Fibroblast of lung (primary cell): ENCODE measurements around the gene RBMS1. TPM values are rescaled to one million over a fixed set of nuclear protein-coding genes. Genes with fewer than 3 reads are reported as not detected.

Experiments
- DNase-seq, 2 donors: peaks; one replicate each; pipeline versions ENCODE4 v3.0.0 to v3.0.0-alpha.2; 2010; ENCODE audit warnings: low read depth in 2 of 2
- H2AFZ ChIP-seq: 2 replicates; pipeline ENCODE4 v1.5.1; 2012; ENCODE audit warnings: low read length, control low read depth, inconsistent platforms
- H3K27ac ChIP-seq: 2 replicates; pipeline ENCODE4 v1.5.1; 2011; ENCODE audit warnings: low read length, control low read depth; ENCODE audit not compliant: insufficient read depth
- H3K27me3 ChIP-seq: 2 replicates; pipeline ENCODE4 v1.5.1; 2011; ENCODE audit warnings: mild to moderate bottlenecking, low read length; ENCODE audit not compliant: control insufficient read depth, insufficient read depth
- H3K36me3 ChIP-seq: 2 replicates; pipeline ENCODE4 v1.5.1; 2011; ENCODE audit warnings: low read length; ENCODE audit not compliant: control insufficient read depth, insufficient read depth
- H3K4me1 ChIP-seq: 2 replicates; pipeline ENCODE4 v1.5.1; 2011; ENCODE audit warnings: low read length; ENCODE audit not compliant: control insufficient read depth, insufficient read depth; ENCODE audit errors: extremely low read depth
- H3K4me2 ChIP-seq: 2 replicates; pipeline ENCODE4 v1.5.1; 2011; ENCODE audit warnings: low read length, control low read depth; ENCODE audit not compliant: insufficient read depth; ENCODE audit errors: extremely low read depth
- H3K4me3 ChIP-seq, 4 experiments: fragments of 200-600 bp in 1 of 4; sonication (generic) in 1 of 4; replicated peaks in 1 of 4; 2 replicates each; pipeline ENCODE4 v1.5.1; 2011 to 2016; ENCODE audit warnings: low read length in 4 of 4, low read depth in 3 of 4, mild to moderate bottlenecking in 3 of 4, control low read depth in 2 of 4, inconsistent platforms in 1 of 4, mixed read lengths in 1 of 4; ENCODE audit not compliant: insufficient read depth in 1 of 4; ENCODE audit errors: control extremely low read depth in 1 of 4
- H3K79me2 ChIP-seq: 2 replicates; pipeline ENCODE4 v1.5.1; 2012; ENCODE audit warnings: mild to moderate bottlenecking, low read length, inconsistent platforms; ENCODE audit not compliant: control insufficient read depth, insufficient read depth
- H3K9ac ChIP-seq: 2 replicates; pipeline ENCODE4 v1.5.1; 2011; ENCODE audit warnings: mild to moderate bottlenecking, low read length, control low read depth; ENCODE audit not compliant: insufficient read depth
- H3K9me3 ChIP-seq: 2 replicates; pipeline ENCODE4 v1.5.1; 2012; ENCODE audit warnings: low read depth, low read length; ENCODE audit not compliant: control insufficient read depth, insufficient read depth
- H4K20me1 ChIP-seq: 2 replicates; pipeline ENCODE4 v1.5.1; 2011; ENCODE audit warnings: low read length; ENCODE audit not compliant: control insufficient read depth, insufficient read depth; ENCODE audit errors: extremely low read depth
- CTCF ChIP-seq, 2 donors: IDR thresholded peaks in 1 of 2; conservative IDR thresholded peaks in 1 of 2; 1 replicate in 1 of 2; 2 replicates in 1 of 2; pipeline ENCODE4 v1.5.1; 2011 to 2012; ENCODE audit warnings: low read length in 2 of 2, control low read depth in 1 of 2, inconsistent platforms in 1 of 2, low read depth in 1 of 2, mild to moderate bottlenecking in 1 of 2
- EZH2 ChIP-seq: IDR thresholded peaks from 2 replicates; pipeline ENCODE4 v1.5.1; 2012; ENCODE audit warnings: low read length, control low read depth, mild to moderate bottlenecking; ENCODE audit errors: missing control alignments
- polyA plus RNA-seq, 2 donors: library from polyadenylated mRNA; depleted of rRNA in 1 of 2; stranded (reverse) in 1 of 2; unstranded in 1 of 2; fragments of >200 nt; gene quantifications; 2 replicates each; pipeline ENCODE4 v1.2.1, GENCODE V29; 2011 to 2012; ENCODE audit warnings: missing spikeins in 1 of 2
- total RNA-seq: library from RNA; depleted of rRNA; stranded (reverse); fragments of >200 nt; gene quantifications from 2 replicates; pipeline ENCODE4 v1.2.1, GENCODE V29; 2014

The RBMS1 gene
- total and polyA plus RNA-seq, 2 donors (not counting 1 experiment from before 2014, with no cell fraction given), result 77.3 to 146 TPM

- TF ChIP-seq EZH2 (no peak), CTCF (conservative IDR thresholded peaks at IDR 0.05 in 1 of 2, IDR thresholded peaks at IDR 0.05 in 1 of 2; ENCODE audit: low read depth in 1 of 2, low read length in 2 of 2) (peak; percentile 57 to 65)
- no peaks in the 10 kb centered on the region for H4K20me1 ChIP-seq
- H3K9ac ChIP-seq, result no peak overlapping the region
- peak; percentile 40 to 68 for DNase-seq
- no peak overlapping the region for H3K4me3 ChIP-seq
- H3K4me2 ChIP-seq, result no peak overlapping the region
- H3K9me3 ChIP-seq, result no peaks in the 10 kb centered on the region
- H3K79me2 ChIP-seq, result no peaks in the 10 kb centered on the region
- no peaks in the 10 kb centered on the region for H3K27me3 ChIP-seq
- no peak overlapping the region for H3K27ac ChIP-seq
- H3K36me3 ChIP-seq, result peaks cover 1% of the 10 kb centered on the region
- H3K4me1 ChIP-seq, result peaks cover 3% of the 10 kb centered on the region
- no peak overlapping the region for H2AFZ ChIP-seq
Measured at GRCh38 chr2:160278879-160279177, 214.8 kb downstream of the RBMS1 start.

- Histone ChIP-seq H3K79me2 (no peaks in the 10 kb centered on the region), H3K27ac (no peak overlapping the region), H3K4me1 (peaks cover 3% of the 10 kb centered on the region), H3K4me2 (no peak overlapping the region), H3K4me3 (no peak overlapping the region), H3K27me3 (no peaks in the 10 kb centered on the region), H3K36me3 (peaks cover 1% of the 10 kb centered on the region), H4K20me1 (no peaks in the 10 kb centered on the region), H3K9me3 (no peaks in the 10 kb centered on the region), H2AFZ (no peak overlapping the region), H3K9ac (no peak overlapping the region)
- no peak for DNase-seq
- TF ChIP-seq CTCF (conservative IDR thresholded peaks at IDR 0.05 in 1 of 2, IDR thresholded peaks at IDR 0.05 in 1 of 2; ENCODE audit: low read depth in 1 of 2, low read length in 2 of 2) (no peak), EZH2 (no peak)
Measured at GRCh38 chr2:160278101-160278878, 215.3 kb downstream of the RBMS1 start.

GRCh38 chr2:160277151-160277550 is 216.5 kb downstream of the RBMS1 start:
- no peak overlapping the region for H3K4me2 ChIP-seq
- no peak overlapping the region for H3K27ac ChIP-seq
- no peaks in the 10 kb centered on the region for H3K27me3 ChIP-seq
- H4K20me1 ChIP-seq, result no peaks in the 10 kb centered on the region
- no peaks in the 10 kb centered on the region for H3K79me2 ChIP-seq
- H3K9me3 ChIP-seq, result no peaks in the 10 kb centered on the region
- no peak overlapping the region for H3K9ac ChIP-seq
- H2AFZ ChIP-seq, result no peak overlapping the region
- TF ChIP-seq CTCF (conservative IDR thresholded peaks at IDR 0.05 in 1 of 2, IDR thresholded peaks at IDR 0.05 in 1 of 2; ENCODE audit: low read depth in 1 of 2, low read length in 2 of 2), result no peak
- TF ChIP-seq EZH2, result no peak
- peaks cover 1% of the 10 kb centered on the region for H3K36me3 ChIP-seq
- H3K4me3 ChIP-seq, result no peak overlapping the region
- H3K4me1 ChIP-seq, result peaks cover 3% of the 10 kb centered on the region
- DNase-seq, result no peak
